ENCODE data around the gene TIMM44.

DNA sequence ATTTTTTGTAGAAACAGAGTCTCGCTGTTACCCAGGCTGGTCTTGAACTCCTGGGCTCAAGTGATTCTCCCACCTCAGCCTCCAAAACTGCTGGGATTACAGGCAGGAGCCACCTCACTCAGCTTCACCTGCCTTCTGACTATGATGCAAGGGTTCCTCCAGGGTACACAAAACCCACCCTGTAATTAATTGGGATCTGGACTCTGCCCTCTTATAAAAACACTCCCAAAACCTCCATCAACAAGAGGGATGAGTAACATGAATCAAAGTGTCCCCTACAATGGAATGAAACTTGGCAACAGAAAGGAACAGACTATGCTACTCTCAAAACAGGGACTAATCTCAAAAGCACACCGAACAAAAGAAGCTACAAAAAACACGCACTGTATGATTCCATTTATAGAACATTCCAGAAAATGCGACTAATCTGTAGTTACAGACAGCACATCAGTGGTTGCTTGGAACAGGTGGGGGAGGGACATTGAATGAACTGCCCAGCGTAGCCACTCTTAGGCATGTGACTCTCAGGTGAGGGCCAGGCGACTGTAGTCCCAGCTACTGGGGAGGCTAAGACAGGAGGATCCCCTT is 66.1 kb downstream of the TIMM44 start:
- TF ChIP-seq, protein P1, sequence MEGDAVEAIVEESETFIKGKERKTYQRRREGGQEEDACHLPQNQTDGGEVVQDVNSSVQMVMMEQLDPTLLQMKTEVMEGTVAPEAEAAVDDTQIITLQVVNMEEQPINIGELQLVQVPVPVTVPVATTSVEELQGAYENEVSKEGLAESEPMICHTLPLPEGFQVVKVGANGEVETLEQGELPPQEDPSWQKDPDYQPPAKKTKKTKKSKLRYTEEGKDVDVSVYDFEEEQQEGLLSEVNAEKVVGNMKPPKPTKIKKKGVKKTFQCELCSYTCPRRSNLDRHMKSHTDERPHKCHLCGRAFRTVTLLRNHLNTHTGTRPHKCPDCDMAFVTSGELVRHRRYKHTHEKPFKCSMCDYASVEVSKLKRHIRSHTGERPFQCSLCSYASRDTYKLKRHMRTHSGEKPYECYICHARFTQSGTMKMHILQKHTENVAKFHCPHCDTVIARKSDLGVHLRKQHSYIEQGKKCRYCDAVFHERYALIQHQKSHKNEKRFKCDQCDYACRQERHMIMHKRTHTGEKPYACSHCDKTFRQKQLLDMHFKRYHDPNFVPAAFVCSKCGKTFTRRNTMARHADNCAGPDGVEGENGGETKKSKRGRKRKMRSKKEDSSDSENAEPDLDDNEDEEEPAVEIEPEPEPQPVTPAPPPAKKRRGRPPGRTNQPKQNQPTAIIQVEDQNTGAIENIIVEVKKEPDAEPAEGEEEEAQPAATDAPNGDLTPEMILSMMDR (conservative IDR thresholded peaks at IDR 0.05) = no peak
- no peak for TF ChIP-seq EZH2 (IDR thresholded peaks at IDR 0.05; ENCODE audit: low read depth)
